ENCODE results near the gene NTF4.

- TF ChIP-seq POLR2A (IDR thresholded peaks at IDR 0.05; ENCODE audit: low read length) (peak; percentile 32), GATA1 (IDR thresholded peaks at IDR 0.05; ENCODE audit: low read depth, low read length) (no peak)
These were observed 49.4 kb upstream of the NTF4 start, which contains the start of gene LIN7B for GRCh38 chr19:49113762-49114629.
